SK-N-SH (cell line): ENCODE data around the gene MCC. TPM values are rescaled to one million over a fixed set of nuclear protein-coding genes. Genes with fewer than 3 reads are reported as not detected.
A peak's percentile ranks its signal among the peaks of the same experiment; 100 is the strongest.

ENCODE experiments used
- CTCF ChIA-PET: fragments of 300-600, 350-600 bp; formaldehyde crosslinking; extraction: SDS; loops from one replicate; lab custom pipeline; 2021; lab: Yijun Ruan, JAX
- POLR2A ChIA-PET: fragments of 350-600 bp; sonication (Branson Sonifier 250); formaldehyde crosslinking; extraction: SDS; loops from one replicate; lab custom pipeline; 2020; ENCODE audit warnings: antibody characterized with exemption, inconsistent platforms; lab: Yijun Ruan, JAX
- DNase-seq: peaks from one replicate; pipeline ENCODE4 v3.0.0; 2012
- H2AFZ ChIP-seq: fragments of 200-600 bp; sonication (generic); 2 replicates; pipeline ENCODE4 v1.8.1; 2016; ENCODE audit warnings: antibody characterized with exemption, mild to moderate bottlenecking, low read depth
- H3F3A ChIP-seq: fragments of 200-600 bp; sonication (generic); replicated peaks from 2 replicates; pipeline ENCODE3; 2016; ENCODE audit warnings: antibody characterized with exemption, mild to moderate bottlenecking; ENCODE audit not compliant: insufficient read depth
- H3K27ac ChIP-seq, 2 experiments: fragments of 200-500 bp in 1 of 2; fragments of 200-600 bp in 1 of 2; sonication (Bioruptor generic) in 1 of 2; sonication (generic), shearing (Covaris generic) in 1 of 2; 2 replicates each; pipeline versions ENCODE4 v1.5.1 to v1.6.1; 2014 to 2016; ENCODE audit warnings: low read depth in 2 of 2, inconsistent platforms in 1 of 2, low read length in 1 of 2, mild to moderate bottlenecking in 1 of 2, mixed read lengths in 1 of 2
- H3K27me3 ChIP-seq: fragments of 200-600 bp; sonication (generic), shearing (Covaris generic); 2 replicates; pipeline ENCODE4 v1.6.1; 2016; ENCODE audit warnings: mixed run types; ENCODE audit not compliant: insufficient read depth
- H3K36me3 ChIP-seq, 2 experiments: fragments of 200-500 bp in 1 of 2; fragments of 200-600 bp in 1 of 2; sonication (Bioruptor generic) in 1 of 2; sonication (generic) in 1 of 2; replicated peaks in 1 of 2; 2 replicates each; pipeline versions ENCODE3 to v1.5.1; 2014 to 2016; ENCODE audit warnings: low read length in 1 of 2, mild to moderate bottlenecking in 1 of 2; ENCODE audit not compliant: insufficient read depth in 2 of 2, control insufficient read depth in 1 of 2
- H3K4me1 ChIP-seq, 2 experiments: fragments of 200-500 bp in 1 of 2; fragments of 200-600 bp in 1 of 2; sonication (Bioruptor generic) in 1 of 2; sonication (generic), shearing (Covaris generic) in 1 of 2; 2 replicates each; pipeline versions ENCODE4 v1.5.1 to v1.6.1; 2014 to 2016; ENCODE audit warnings: low read depth in 1 of 2, low read length in 1 of 2, mixed run types in 1 of 2; ENCODE audit not compliant: insufficient read depth in 2 of 2, control insufficient read depth in 1 of 2
- H3K4me2 ChIP-seq: fragments of 200-600 bp; sonication (generic), shearing (Covaris generic); 2 replicates; pipeline ENCODE4 v1.6.1; 2017; ENCODE audit warnings: mixed run types
- H3K4me3 ChIP-seq, 2 experiments: fragments of 200-500 bp in 1 of 2; fragments of 200-600 bp in 1 of 2; sonication (Bioruptor generic) in 1 of 2; sonication (generic), shearing (Covaris generic) in 1 of 2; 2 replicates each; pipeline versions ENCODE4 v1.5.1 to v1.8.1; 2014 to 2016; ENCODE audit warnings: low read depth in 2 of 2, inconsistent platforms in 1 of 2, low read length in 1 of 2, mild to moderate bottlenecking in 1 of 2, mixed read lengths in 1 of 2, moderate library complexity in 1 of 2
- H3K79me2 ChIP-seq: fragments of 200-600 bp; sonication (generic); 2 replicates; pipeline ENCODE4 v1.8.1; 2017; ENCODE audit warnings: mild to moderate bottlenecking; ENCODE audit not compliant: insufficient read depth
- H3K9ac ChIP-seq: fragments of 200-600 bp; sonication (generic); 2 replicates; pipeline ENCODE4 v1.6.1; 2017; ENCODE audit warnings: mixed run types
- H3K9me2 ChIP-seq: fragments of 200-600 bp; sonication (generic); 2 replicates; pipeline ENCODE4 v1.6.1; 2017; ENCODE audit warnings: mixed run types
- H3K9me3 ChIP-seq: fragments of 200-600 bp; sonication (generic); 2 replicates; pipeline ENCODE4 v1.6.1; 2017; ENCODE audit warnings: mixed run types, mild to moderate bottlenecking, moderate library complexity
- H4K20me1 ChIP-seq: fragments of 200-600 bp; sonication (generic); 2 replicates; pipeline ENCODE4 v1.6.1; 2017; ENCODE audit warnings: mild to moderate bottlenecking, mixed run types; ENCODE audit not compliant: insufficient read depth
- CHD2 ChIP-seq: fragments of 150-350 bp; IDR thresholded peaks from 2 replicates; pipeline ENCODE4 v1.6.1; 2018; ENCODE audit warnings: low read length; ENCODE audit not compliant: partially characterized antibody
- ELF1 ChIP-seq: IDR thresholded peaks from 2 replicates; pipeline ENCODE4 v1.4.0; 2012
- EP300 ChIP-seq, 2 experiments: IDR thresholded peaks; 2 replicates each; pipeline versions ENCODE4 v1.4.0 to v1.6.1; 2012; ENCODE audit warnings: borderline replicate concordance in 1 of 2, low read depth in 1 of 2, low read length in 1 of 2
- FOSL2 ChIP-seq: IDR thresholded peaks from 2 replicates; pipeline ENCODE4 v1.4.0; 2012; ENCODE audit warnings: low read depth, mild to moderate bottlenecking, moderate library complexity, borderline replicate concordance
- GATA2 ChIP-seq: sonication (generic); formaldehyde crosslinking; IDR thresholded peaks from 2 replicates; pipeline ENCODE4 v1.5.0; 2020; ENCODE audit warnings: mild to moderate bottlenecking, missing genetic modification reagents
- MAX ChIP-seq: IDR thresholded peaks from 2 replicates; pipeline ENCODE4 v1.4.0; 2012; ENCODE audit warnings: low read depth
- RAD21 ChIP-seq: IDR thresholded peaks from 2 replicates; pipeline ENCODE4 v1.6.1; 2012; ENCODE audit warnings: mild to moderate bottlenecking, low read length
- RXRA ChIP-seq: IDR thresholded peaks from 2 replicates; pipeline ENCODE4 v1.4.0; 2012; ENCODE audit warnings: low read depth, mild to moderate bottlenecking, borderline replicate concordance
- TAF1 ChIP-seq: IDR thresholded peaks from 2 replicates; pipeline ENCODE4 v1.6.1; 2012; ENCODE audit warnings: low read depth, mild to moderate bottlenecking, low read length, moderate library complexity, borderline replicate concordance
- USF1 ChIP-seq: IDR thresholded peaks from 2 replicates; pipeline ENCODE4 v1.4.0; 2012; ENCODE audit warnings: low read depth, borderline replicate concordance
- WGBS: methylation state at CpG from one replicate; pipeline ENCODE4 v1.1.6; 2017; ENCODE audit warnings: low lambda C conversion rate; 5-methylcytosine and 5-hydroxymethylcytosine counted together
- polyA plus RNA-seq, 3 experiments: library from polyadenylated mRNA; depleted of rRNA; stranded (reverse); fragments of >200 nt; gene quantifications; 2 replicates each; pipeline ENCODE4 v1.2.3, GENCODE V29; 2012
- TF ChIP-seq, protein P1 (sequence below): fragments of 200-600 bp; sonication (generic); IDR thresholded peaks from 2 replicates; pipeline ENCODE4 v1.6.1; 2017; ENCODE audit warnings: antibody characterized with exemption, mild to moderate bottlenecking, moderate library complexity

MCC gene
- polyA plus RNA-seq, 1 of the 3 experiments (the other 2 are of a cell fraction): 3.6 TPM

DNA sequence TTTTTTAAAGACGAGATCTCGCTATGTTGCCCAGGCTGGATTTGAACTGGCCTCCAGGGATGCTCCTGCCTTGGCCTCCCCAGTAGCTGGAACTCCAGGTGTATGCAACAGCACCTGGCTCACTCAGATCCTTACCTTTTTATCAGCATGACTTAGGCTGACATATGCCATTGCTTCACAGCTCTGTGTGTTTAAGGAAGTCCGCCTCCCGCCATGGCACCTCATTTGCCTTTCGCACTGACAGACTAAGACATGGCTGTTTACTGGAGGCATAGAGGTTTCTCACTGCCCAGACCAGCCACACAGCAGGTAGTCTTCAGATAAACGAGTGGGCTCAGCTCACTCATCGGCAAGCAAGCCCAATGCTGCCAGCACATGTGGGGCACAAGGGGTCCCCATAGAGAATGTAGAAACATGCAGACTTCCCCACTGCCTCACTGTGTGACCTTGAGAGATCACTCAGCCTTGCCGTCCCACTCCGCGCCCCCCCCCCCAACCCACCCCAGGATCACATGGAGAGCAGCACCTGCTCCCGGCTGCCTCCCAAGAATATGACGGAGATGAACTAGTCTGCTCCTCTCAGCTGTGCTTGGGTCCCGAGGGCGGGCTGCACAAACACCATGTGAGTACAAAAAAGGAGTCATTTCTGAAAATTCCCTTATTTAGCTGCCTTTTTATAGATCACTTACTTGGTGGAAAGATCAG, 448.9 kb downstream of the MCC start:
- TF ChIP-seq FOSL2 (no peak), USF1 (no peak), RXRA (no peak), EP300 (IDR thresholded peaks at IDR 0.05; ENCODE audit: borderline replicate concordance in 1 of 2, low read depth in 1 of 2, low read length in 1 of 2) (no peak), TAF1 (no peak), MAX (no peak), CHD2 (no peak)
- TF ChIP-seq, protein P1, sequence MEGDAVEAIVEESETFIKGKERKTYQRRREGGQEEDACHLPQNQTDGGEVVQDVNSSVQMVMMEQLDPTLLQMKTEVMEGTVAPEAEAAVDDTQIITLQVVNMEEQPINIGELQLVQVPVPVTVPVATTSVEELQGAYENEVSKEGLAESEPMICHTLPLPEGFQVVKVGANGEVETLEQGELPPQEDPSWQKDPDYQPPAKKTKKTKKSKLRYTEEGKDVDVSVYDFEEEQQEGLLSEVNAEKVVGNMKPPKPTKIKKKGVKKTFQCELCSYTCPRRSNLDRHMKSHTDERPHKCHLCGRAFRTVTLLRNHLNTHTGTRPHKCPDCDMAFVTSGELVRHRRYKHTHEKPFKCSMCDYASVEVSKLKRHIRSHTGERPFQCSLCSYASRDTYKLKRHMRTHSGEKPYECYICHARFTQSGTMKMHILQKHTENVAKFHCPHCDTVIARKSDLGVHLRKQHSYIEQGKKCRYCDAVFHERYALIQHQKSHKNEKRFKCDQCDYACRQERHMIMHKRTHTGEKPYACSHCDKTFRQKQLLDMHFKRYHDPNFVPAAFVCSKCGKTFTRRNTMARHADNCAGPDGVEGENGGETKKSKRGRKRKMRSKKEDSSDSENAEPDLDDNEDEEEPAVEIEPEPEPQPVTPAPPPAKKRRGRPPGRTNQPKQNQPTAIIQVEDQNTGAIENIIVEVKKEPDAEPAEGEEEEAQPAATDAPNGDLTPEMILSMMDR: no peak
- no peak overlapping the region for H3K9ac ChIP-seq
- H3K27ac ChIP-seq: no peak overlapping the region; a peak in 1 of 4 replicates
- DNase-seq: no peak
- H3K4me3 ChIP-seq: no peak overlapping the region
- H3K4me1 ChIP-seq: peaks cover 0 to 16% of the 10 kb centered on the region in 2 experiments; a peak in 2 of 4 replicates
- no peaks in the 10 kb centered on the region for H3F3A ChIP-seq
- ChIA-PET POLR2A (no interaction called here), CTCF (interaction anchor here (0.8 kb wide), 1 partner anchor 316 kb away, joined by 3 read pairs; no protein-coding TSS in a partner anchor)
- no peaks in the 10 kb centered on the region for H4K20me1 ChIP-seq
- no peaks in the 10 kb centered on the region for H3K9me3 ChIP-seq
- WGBS: 94% methylated on average over 10 of the region's 14 CpGs
- no peaks in the 10 kb centered on the region for H3K79me2 ChIP-seq
- H2AFZ ChIP-seq: no peak overlapping the region
- H3K27me3 ChIP-seq: no peaks in the 10 kb centered on the region
- no peak overlapping the region for H3K4me2 ChIP-seq
- H3K9me2 ChIP-seq: no peaks in the 10 kb centered on the region
- H3K36me3 ChIP-seq: no peaks in the 10 kb centered on the region

DNA sequence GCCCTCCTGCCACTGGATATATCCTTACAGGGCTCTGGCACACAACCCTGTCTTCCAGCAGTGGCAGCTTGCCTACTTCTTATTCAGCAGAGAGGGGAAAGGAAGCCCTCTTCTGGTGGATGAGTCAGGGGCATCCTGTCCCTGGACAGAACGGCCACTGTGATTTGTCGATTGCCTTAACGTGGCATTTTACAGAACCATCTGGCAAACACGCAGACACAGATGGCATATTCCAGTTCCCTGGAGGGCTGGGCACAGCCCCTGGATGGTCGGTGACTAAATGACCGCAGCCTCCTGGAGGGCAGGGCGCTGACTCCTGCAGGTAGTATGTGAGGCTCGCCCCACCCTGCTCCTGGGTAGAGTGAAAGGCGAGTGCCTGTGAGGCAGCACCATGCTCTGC, 449.5 kb downstream of the MCC start:
- H4K20me1 ChIP-seq: no peaks in the 10 kb centered on the region
- no peaks in the 10 kb centered on the region for H3K36me3 ChIP-seq
- ChIA-PET CTCF (no interaction called here), POLR2A (no interaction called here)
- H3K4me2 ChIP-seq: no peak overlapping the region
- 84% methylated on average over 5 of the region's 9 CpGs for WGBS
- H3K4me3 ChIP-seq: no peak overlapping the region
- H3K27me3 ChIP-seq: no peaks in the 10 kb centered on the region
- peaks cover 0 to 9% of the 10 kb centered on the region in 2 experiments; a peak in 1 of 4 replicates for H3K4me1 ChIP-seq
- no peak for DNase-seq
- H3K9ac ChIP-seq: no peak overlapping the region
- no peaks in the 10 kb centered on the region for H3K9me2 ChIP-seq
- no peaks in the 10 kb centered on the region for H3K9me3 ChIP-seq
- TF ChIP-seq ELF1 (no peak), RAD21 (peak; percentile 19; the same call in 1 of the 2 replicates), GATA2 (CRISPR knock-in tag) (no peak)
- no peaks in the 10 kb centered on the region for H3F3A ChIP-seq
- no peaks in the 10 kb centered on the region for H3K79me2 ChIP-seq
- no peak overlapping the region; a peak in 1 of 4 replicates for H3K27ac ChIP-seq
- no peak overlapping the region for H2AFZ ChIP-seq
